GM12892 (cell line): ENCODE measurements around the gene TAAR2.
"Not testable (repeated sequence)": the region's sequence is repeated elsewhere in the genome, so short reads cannot be mapped to it uniquely, and the experiment has no call there.

ENCODE experiments used
- POLR2A ChIP-seq: IDR thresholded peaks from 2 replicates; pipeline ENCODE4 v1.6.1; 2011; ENCODE audit warnings: low read depth, low read length, control low read depth
- TAF1 ChIP-seq: IDR thresholded peaks from 2 replicates; pipeline ENCODE4 v1.6.1; 2011; ENCODE audit warnings: low read depth, mild to moderate bottlenecking, control low read depth, low read length, borderline replicate concordance

DNA sequence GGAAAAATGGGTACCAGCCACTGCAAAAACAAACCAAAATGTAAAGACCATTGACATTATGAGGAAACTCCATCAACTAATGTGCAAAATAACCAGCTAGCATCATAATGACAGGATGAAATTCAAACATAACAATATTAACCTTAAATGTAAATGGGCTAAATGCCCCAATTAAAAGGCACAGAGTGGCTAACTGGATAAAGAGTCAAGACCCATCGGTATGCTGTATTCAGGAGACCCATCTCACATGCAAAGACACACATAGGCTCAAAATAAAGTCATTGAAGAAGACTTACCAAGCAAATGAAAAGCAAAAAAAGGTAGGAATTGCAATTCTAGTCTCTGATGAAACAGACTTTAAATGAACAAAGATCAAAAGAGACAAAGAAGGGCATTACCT, 13.1 kb upstream of the TAAR2 start:
- TF ChIP-seq POLR2A, TAF1: not testable (repeated sequence)
